Loucy (cell line): Measurements from ENCODE around the gene XPC.

ENCODE experiments used
- H2AFZ ChIP-seq: fragments of 200-600 bp; sonication (generic); 2 replicates; pipeline ENCODE4 v1.6.0; 2016; ENCODE audit warnings: antibody characterized with exemption, mild to moderate bottlenecking, low read length, moderate library complexity
- H3F3A ChIP-seq: fragments of 200-600 bp; 2 replicates; pipeline ENCODE4 v1.6.0; 2016; ENCODE audit warnings: antibody characterized with exemption, low read depth, mild to moderate bottlenecking
- H3K27me3 ChIP-seq: fragments of 200-600 bp; sonication (generic); 2 replicates; pipeline ENCODE4 v1.6.1; 2014; ENCODE audit warnings: low read length, mild to moderate bottlenecking; ENCODE audit not compliant: insufficient read depth, poor library complexity, severe bottlenecking
- H3K36me3 ChIP-seq: fragments of 200-600 bp; sonication (generic); 2 replicates; pipeline ENCODE4 v1.6.1; 2016; ENCODE audit warnings: low read length; ENCODE audit not compliant: insufficient read depth
- H3K4me1 ChIP-seq: fragments of 200-600 bp; sonication (generic); 2 replicates; pipeline ENCODE4 v1.5.1; 2014; ENCODE audit warnings: low read length, mild to moderate bottlenecking; ENCODE audit not compliant: insufficient read depth, poor library complexity, severe bottlenecking
- H3K4me2 ChIP-seq: fragments of 200-600 bp; sonication (generic); 2 replicates; pipeline ENCODE4 v1.6.0; 2014; ENCODE audit warnings: antibody characterized with exemption, low read length, low read depth, mild to moderate bottlenecking; ENCODE audit not compliant: poor library complexity, severe bottlenecking
- H3K4me3 ChIP-seq: fragments of 200-600 bp; sonication (generic); 2 replicates; pipeline ENCODE4 v1.5.1; 2014; ENCODE audit warnings: low read length, mild to moderate bottlenecking, mixed read lengths; ENCODE audit not compliant: poor library complexity, severe bottlenecking
- H3K79me2 ChIP-seq: fragments of 200-600 bp; sonication (generic); 2 replicates; pipeline ENCODE4 v1.6.1; 2014; ENCODE audit warnings: low read length; ENCODE audit not compliant: insufficient read depth
- H3K9ac ChIP-seq: fragments of 200-600 bp; sonication (generic); 2 replicates; pipeline ENCODE4 v1.6.0; 2014; ENCODE audit warnings: mild to moderate bottlenecking, low read depth, low read length, moderate library complexity; ENCODE audit not compliant: poor library complexity, severe bottlenecking
- H3K9me2 ChIP-seq: fragments of 200-600 bp; sonication (generic); replicated peaks from 2 replicates; pipeline ENCODE4 v1.6.1; 2016; ENCODE audit warnings: low read depth, low read length, mixed read lengths
- H3K9me3 ChIP-seq: fragments of 200-600 bp; sonication (generic); 2 replicates; pipeline ENCODE4 v1.6.1; 2014; ENCODE audit warnings: mild to moderate bottlenecking, antibody characterized with exemption, low read length, low read depth; ENCODE audit not compliant: insufficient read depth
- H4K20me1 ChIP-seq: fragments of 200-600 bp; sonication (generic); 2 replicates; pipeline ENCODE4 v1.6.0; 2014; ENCODE audit warnings: antibody characterized with exemption, low read length, mild to moderate bottlenecking; ENCODE audit not compliant: insufficient read depth, poor library complexity, severe bottlenecking
- CTCF ChIP-seq: fragments of 200-600 bp; sonication (generic); conservative IDR thresholded peaks from 2 replicates; pipeline ENCODE4 v1.5.1; 2014; ENCODE audit warnings: mild to moderate bottlenecking, antibody characterized with exemption, low read length
- EZH2phosphoT487 ChIP-seq: fragments of 200-600 bp; IDR thresholded peaks from 2 replicates; pipeline ENCODE4 v1.6.1; 2018; ENCODE audit warnings: antibody characterized with exemption, mild to moderate bottlenecking, moderate library complexity, borderline replicate concordance

XPC gene

GRCh38 chr3:14147617-14148016 lies 30.8 kb downstream of the XPC start:
- H3K9me3 ChIP-seq, result no peaks in the 10 kb centered on the region
- H2AFZ ChIP-seq, result no peak overlapping the region
- H3K4me2 ChIP-seq, result no peak overlapping the region
- H4K20me1 ChIP-seq, result peaks cover 6% of the 10 kb centered on the region
- no peaks in the 10 kb centered on the region for H3K79me2 ChIP-seq
- no peak overlapping the region for H3K9ac ChIP-seq
- peaks cover 12% of the 10 kb centered on the region for H3K4me1 ChIP-seq
- no peaks in the 10 kb centered on the region for H3F3A ChIP-seq
- peaks cover 5% of the 10 kb centered on the region; the same call in 1 of the 2 replicates for H3K36me3 ChIP-seq
- no peak overlapping the region for H3K4me3 ChIP-seq
- TF ChIP-seq CTCF (no peak), EZH2phosphoT487 (no peak)
- no peaks in the 10 kb centered on the region for H3K27me3 ChIP-seq
- H3K9me2 ChIP-seq, result no peaks in the 10 kb centered on the region

- Histone ChIP-seq H3K27me3 (no peaks in the 10 kb centered on the region), H3K9me2 (no peaks in the 10 kb centered on the region), H3K9me3 (no peaks in the 10 kb centered on the region), H4K20me1 (peaks cover 6% of the 10 kb centered on the region), H3K4me3 (no peak overlapping the region), H3K9ac (no peak overlapping the region), H3K4me2 (no peak overlapping the region), H3K79me2 (no peaks in the 10 kb centered on the region), H3F3A (no peaks in the 10 kb centered on the region), H2AFZ (no peak overlapping the region), H3K4me1 (peaks cover 12% of the 10 kb centered on the region), H3K36me3 (peaks cover 5% of the 10 kb centered on the region; the same call in 1 of the 2 replicates)
- no peak for TF ChIP-seq CTCF
Measured at GRCh38 chr3:14147066-14147435, 31.4 kb downstream of the XPC start.

- H3K36me3 ChIP-seq, result peaks cover 5% of the 10 kb centered on the region; the same call in 1 of the 2 replicates
- H3K27me3 ChIP-seq, result no peaks in the 10 kb centered on the region
- no peaks in the 10 kb centered on the region for H3K9me3 ChIP-seq
- H3K4me3 ChIP-seq, result no peak overlapping the region
- TF ChIP-seq CTCF, result no peak
- TF ChIP-seq EZH2phosphoT487, result no peak
- H3F3A ChIP-seq, result no peaks in the 10 kb centered on the region
- H3K4me2 ChIP-seq, result no peak overlapping the region
- H3K4me1 ChIP-seq, result peaks cover 12% of the 10 kb centered on the region
- H3K9ac ChIP-seq, result no peak overlapping the region
- no peaks in the 10 kb centered on the region for H3K9me2 ChIP-seq
- H2AFZ ChIP-seq, result no peak overlapping the region
- H4K20me1 ChIP-seq, result peaks cover 6% of the 10 kb centered on the region
- no peaks in the 10 kb centered on the region for H3K79me2 ChIP-seq
Measured at GRCh38 chr3:14146381-14147065, 31.9 kb downstream of the XPC start.
